NCI-H2081 (cell line): ENCODE data around the gene SYNPO2L.
"Not testable (repeated sequence)": the region's sequence is repeated elsewhere in the genome, so short reads cannot be mapped to it uniquely, and the experiment has no call there.

Experiments used
- DNase-seq, 2 experiments: peaks; one replicate each; lab custom pipeline; 2025; lab: John Stamatoyannopoulos, UW

Gene SYNPO2L

GRCh38 chr10:73620974-73621373, 34.9 kb downstream of the SYNPO2L start:
- not testable (repeated sequence) for DNase-seq

GRCh38 chr10:73617143-73617542, 38.7 kb downstream of the SYNPO2L start:
- DNase-seq, result not testable (repeated sequence)

- no peak for DNase-seq
Measured at GRCh38 chr10:73614720-73615119, 41.1 kb downstream of the SYNPO2L start.

- DNase-seq, result no peak
Measured at GRCh38 chr10:73609116-73609515, 46.7 kb downstream of the SYNPO2L start.

GRCh38 chr10:73601486-73601921, 54.3 kb downstream of the SYNPO2L start:
- peak in 1 of 2 experiments; percentile 33 for DNase-seq

GRCh38 chr10:73597346-73597745, 58.5 kb downstream of the SYNPO2L start:
- DNase-seq, result no peak
